Cardiac septum (tissue), 1 donor: ENCODE results near the gene VPS37D. TPM values are rescaled to one million over a fixed set of nuclear protein-coding genes. Genes with fewer than 3 reads are reported as not detected.
"Not testable (repeated sequence)": the region's sequence is repeated elsewhere in the genome, so short reads cannot be mapped to it uniquely, and the experiment has no call there.

ENCODE experiments used
- DNase-seq: peaks from one replicate; pipeline ENCODE4 v3.0.0-alpha.2; 2020; ENCODE audit warnings: low spot score
- intact Hi-C: fragments of 100-400 bp; cut with DNase I; formaldehyde crosslinking; loops from one replicate; pipeline ENCODE4 v1.14.0; 2022
- total RNA-seq: library from RNA; stranded (reverse); fragmentation: NEBNext Ultra II Directional; extraction: Animal tissue kit (Norgen Biotek cat#: 25700); gene quantifications from one replicate; pipeline ENCODE4 v1.2.1, GENCODE V29; 2021
- donor health status: DM: no; HTN: no; CAD: no.

VPS37D gene
- total RNA-seq, 1 donor from 2014 or later = 2.4 TPM

DNA sequence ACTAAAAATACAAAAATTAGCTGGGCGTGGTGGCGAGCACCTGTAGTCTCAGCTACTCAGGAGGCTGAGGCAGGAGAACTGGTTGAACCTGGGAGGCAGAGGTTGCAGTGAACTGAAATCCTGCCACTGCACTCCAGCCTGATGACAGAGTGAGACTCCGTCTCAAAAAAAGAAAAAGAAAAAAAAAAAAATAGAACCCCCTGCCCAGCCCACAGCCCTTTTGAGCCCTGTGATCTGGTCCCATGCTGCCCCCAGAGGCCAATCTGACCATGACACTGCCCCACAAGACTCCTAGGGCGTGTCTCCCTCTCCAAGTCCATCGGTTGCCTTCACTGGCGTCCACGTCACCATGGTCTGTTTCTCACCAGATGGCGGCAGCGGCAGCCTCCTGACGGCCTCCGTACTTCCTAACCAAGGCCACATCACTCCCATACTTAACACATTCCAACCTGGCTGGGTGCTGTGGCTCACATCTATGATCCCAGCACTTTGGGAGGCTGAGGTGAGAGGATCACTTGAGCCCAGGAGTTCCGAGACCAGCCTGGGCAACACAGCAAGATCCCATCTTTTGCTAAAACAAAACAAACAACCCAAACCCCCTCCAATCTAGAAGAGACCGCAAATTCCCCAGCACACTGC is 33.8 kb downstream of the VPS37D start:
- intact Hi-C loops = no loop called here

DNA sequence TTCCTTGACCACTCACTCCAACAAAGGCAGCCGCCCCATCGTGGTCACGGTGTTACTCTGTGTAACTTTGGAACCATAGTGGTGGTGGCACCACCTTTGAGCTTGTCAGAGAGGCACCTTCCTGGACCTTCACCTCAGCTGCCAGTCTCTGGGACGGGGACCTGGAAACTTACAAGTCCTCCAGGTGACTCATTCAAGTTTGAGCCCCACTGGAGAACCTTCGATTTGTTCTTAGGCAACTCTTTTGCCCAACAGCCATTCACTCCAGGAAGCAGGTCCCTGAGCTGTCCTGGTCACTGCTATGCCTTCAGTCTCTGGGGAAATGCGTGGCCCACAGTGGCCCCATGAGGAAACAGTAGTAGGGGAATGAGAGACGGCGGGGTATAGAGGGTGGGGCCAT is 34.6 kb downstream of the VPS37D start:
- intact Hi-C loops = no loop called here
- DNase-seq = no peak

More for the DNA sequence above, 33.8 kb downstream of the VPS37D start:
- no peak for DNase-seq

DNA sequence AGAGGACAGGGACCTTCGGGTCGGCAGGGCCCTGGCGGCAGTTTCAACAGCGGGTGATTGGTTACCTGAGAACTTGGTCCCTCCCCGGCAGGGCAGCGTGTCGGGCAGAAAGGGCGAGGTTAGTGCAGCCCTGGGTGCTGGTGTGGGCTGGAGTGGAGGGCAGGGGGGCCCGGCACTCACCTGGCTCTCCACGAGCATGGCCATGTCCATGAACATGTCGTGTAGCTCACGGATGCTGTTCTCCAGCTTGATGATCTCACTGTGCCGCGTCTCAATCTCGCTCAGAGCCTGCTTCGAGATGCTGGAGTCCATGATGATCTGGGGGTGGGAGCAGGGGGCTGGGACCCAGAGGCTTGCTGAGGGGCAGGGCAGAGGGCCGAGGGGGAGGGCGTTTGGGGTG is 35.0 kb downstream of the VPS37D start:
- no peak for DNase-seq
- intact Hi-C loops = no loop called here

DNA sequence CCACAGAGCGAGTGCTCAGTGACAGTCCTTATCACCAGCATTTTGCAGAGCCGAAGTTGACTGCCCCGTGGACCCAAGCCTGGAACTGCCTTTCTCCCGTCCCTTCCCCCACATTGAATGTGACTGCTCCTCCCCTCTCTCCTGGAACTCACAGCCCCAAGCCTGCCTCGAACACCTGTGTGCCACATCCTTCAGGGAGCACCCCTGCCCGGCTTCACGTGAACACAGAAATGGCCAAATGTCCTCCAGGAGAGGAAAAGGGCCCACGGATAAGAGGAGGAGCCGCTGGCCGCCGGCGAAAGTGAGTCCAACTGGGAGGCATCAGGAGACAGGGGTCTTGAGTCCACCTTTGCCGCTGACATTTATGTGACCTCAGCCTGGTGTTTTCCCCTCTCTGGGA is 35.6 kb downstream of the VPS37D start:
- intact Hi-C loops = no loop called here
- no peak for DNase-seq

DNA sequence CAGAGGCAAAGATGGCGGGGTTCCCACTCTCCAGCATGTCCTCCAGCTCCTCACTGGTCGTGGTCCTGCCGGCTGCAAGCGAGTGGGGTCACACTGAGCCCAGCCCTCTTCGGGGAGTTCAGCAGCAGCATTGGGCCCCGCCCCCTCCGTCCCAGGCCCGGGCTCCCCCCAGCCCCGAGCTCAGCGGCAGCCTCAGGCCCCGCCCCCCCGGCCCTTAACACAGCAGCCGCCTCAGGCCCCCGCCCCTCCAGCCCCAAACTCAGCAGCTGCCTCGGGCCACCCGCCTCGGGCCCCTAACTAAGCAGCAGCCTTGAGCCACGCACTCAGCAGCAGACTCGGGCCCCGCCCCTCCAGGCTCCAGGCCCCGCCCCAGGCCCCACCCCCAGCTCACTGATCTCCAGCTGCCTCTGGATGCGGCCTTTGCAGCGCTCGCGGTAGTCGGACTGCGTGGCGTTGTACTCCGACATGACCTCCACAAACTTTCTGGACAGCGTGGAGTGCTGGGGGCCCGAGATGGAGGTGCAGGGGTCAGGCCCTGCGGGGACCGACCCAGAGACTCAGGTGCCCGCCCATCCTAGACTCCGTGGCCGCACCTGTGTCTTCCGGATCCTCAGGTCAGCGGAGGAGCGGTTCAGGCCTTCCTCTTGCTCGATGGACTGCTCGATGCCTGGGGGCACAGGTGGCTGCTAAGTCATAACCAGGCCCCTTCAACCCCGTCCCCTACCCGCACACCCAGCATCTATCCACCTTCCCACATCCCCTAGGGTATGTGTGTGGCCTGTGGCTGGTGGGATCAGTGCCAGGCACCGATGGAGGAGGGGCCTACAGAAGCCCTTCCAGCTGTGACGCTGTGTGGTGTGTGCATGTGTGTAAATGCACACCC is 36.4 kb downstream of the VPS37D start:
- intact Hi-C loops = no loop called here
- DNase-seq = no peak

DNA sequence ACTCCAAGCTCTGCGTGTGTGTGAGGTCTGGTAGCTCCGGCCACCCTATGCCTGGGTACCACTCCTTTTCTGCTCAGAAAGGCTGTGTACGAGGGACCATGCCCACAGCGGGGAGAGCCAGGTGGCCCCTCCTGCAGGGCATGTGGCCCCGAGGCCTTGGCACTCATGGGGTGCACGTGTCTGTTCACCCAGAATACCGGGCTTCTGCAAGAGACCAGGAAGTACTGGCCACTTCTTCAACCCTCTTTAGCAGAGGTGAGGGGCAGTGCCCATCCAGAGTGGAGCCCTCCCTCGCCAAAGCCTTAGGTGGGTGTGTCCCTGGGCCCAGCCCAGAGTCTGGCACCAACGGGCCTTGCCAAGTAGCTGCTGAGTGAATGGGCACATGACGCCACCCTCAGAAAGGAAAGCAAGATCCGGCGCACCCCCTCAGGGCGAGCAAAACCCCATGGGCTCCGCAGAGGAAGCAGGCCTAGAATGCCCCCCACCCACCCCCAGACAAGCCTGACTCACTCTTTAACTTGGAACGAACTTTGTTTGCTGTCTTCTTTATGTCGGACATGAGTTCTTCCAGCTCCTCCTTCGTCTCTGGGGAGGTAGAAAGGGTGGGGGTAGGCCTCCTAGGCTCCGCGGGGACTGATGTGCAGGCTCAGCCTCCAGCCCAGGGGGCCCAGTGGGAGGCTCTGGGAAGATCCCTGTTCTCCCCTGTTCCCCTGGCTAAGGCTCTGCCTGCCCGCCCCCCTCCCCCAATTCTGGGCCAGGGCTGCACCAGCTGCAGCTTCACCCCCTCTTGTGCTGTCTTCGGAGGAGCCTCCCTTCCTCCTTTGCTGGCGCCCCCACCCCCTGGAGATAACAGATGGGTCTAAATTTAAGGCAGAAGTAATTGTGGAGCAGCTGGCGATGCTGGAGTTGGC is 37.3 kb downstream of the VPS37D start:
- intact Hi-C loops = no loop called here
- DNase-seq = no peak

DNA sequence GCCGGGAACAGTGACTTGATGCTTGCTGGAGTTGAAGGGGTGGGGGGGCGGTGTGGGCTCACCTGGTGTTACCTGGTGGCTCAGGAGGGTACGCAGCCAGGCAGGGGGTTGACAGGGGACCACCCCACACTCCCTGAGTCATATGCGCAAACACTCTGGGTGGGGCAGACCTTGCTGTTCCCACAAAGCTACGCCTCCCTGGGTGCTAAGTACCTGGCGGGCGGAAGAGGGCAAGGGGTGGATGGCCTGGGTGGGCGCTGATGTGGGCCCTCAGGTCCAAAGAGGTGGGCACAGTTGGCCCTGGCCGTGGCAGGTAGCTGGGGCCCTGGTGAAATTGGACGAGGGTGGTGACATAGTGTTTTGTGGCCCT is 37.9 kb downstream of the VPS37D start:
- no peak for DNase-seq
- intact Hi-C loops = no loop called here

DNA sequence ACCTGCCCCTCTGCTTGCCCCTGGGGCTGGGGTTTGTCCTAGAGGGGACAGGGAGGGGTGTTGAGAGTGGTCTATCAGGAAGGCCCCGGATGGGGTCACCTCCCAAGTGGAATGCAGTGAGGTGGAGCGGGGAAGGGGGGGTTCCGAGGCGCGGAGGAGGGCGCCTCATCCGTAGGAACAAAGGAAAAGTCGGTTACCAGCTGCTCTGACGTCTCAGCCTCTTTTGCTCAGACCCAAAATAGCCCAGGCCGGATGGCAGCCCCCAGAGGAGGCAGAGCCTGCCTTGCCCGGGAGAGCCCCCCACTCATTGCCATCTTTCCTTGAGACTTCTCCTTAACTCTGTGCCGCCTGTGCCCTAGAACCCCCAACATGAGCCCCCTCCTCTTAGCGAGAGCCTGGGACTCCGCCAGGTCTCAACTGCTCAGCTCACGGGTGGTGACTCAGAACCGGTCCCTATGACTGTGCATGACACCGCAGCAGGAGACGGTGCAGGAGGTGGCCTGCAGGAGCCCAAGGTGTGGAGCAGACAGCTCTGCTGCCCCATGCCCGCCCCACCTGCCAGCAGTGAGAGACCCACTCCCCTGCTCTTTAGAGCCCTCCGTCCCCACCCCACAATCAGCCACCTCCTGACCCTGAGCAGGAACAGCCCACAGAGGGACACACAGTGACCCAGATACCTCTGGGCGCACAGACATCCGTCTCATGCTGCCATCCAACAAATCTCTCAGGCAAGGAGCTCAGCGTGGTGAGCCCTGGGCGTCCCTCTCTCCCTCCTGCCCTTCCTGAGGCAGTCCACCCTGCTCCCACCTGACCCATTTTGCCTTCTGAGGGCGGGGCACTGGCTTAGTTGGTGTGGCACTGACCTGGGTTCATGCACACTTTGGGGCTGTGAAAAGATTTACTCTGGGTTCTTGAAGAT is 38.8 kb downstream of the VPS37D start:
- DNase-seq = no peak
- intact Hi-C loops = no loop called here

DNA sequence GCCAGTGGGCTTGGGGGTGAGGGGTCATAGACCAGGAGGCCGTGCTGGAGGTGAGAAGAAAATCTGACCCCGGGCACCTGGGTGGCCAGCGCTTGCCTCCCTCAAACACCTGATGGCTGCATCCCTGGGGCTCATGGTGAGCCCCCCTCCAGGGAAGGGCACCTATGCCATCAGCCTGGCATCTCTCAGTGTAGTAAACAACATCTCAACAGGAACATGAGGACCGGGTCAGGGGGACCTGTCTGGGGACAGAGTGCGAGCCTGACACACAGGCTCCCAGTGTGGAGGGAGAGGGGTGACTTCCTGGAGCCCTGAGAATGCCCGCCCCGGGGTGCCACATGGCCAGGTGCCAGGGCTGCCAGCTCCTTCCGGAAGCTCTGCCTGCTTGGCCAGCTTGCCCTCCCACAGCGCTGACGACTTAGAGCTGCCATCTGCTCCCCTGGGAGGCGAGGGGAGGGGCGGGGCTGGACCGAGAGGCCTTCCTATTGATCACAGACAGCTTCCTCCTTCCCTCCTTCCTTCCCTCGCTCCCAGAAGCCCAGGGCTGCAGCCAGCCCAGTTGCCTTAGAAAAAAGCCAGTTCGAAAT is 39.5 kb downstream of the VPS37D start:
- intact Hi-C loops = no loop called here
- DNase-seq = no peak

DNA sequence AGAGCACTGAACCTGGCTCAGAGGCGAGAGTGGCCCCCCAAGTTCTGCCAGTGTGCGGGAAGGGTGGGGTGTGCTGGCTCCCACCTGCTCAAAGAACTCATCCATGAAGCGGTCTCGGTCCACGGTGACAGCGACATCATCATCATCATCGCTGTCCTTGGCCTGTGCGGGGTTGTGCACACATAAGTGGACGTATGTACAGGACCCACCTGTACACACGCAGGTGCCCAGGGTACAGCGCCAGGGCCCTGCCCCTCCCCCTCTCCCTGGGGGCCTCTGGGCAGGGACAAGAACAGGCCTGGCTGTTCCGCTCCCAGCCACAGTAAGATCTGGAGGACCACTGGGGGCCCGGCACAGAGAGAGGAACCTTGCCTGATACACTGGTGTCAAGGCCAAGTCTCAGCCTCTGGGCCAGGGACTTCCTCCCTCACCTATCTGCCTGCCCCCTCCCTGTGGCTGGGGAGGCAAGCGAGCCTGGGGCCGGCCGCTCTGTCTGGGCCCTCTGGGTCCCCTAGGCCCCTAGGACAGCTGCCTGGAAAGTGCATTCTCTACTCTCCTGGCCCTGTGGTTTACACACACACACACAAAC is 41.4 kb downstream of the VPS37D start:
- intact Hi-C loops = no loop called here
- no peak for DNase-seq

DNA sequence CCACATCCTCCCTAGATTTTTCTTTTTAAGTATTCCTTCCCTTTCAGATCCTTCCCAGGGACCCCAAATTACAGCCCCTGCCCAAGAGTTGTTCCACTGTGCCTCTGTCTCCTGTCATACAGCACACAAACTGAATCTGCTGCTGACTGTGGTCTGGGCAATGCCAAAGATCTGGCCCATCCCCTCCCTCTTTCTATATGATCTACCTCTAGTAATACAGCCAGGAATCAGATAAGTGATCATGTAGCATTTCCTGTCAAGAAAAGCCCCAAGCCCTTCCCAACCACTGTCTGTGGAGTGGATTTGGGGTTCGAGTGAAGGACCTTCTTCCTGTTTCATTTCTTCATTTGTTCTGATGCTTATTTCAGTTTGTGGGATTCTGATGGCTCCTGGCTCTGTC is 45.1 kb downstream of the VPS37D start:
- intact Hi-C loops = no loop called here
- no peak for DNase-seq

DNA sequence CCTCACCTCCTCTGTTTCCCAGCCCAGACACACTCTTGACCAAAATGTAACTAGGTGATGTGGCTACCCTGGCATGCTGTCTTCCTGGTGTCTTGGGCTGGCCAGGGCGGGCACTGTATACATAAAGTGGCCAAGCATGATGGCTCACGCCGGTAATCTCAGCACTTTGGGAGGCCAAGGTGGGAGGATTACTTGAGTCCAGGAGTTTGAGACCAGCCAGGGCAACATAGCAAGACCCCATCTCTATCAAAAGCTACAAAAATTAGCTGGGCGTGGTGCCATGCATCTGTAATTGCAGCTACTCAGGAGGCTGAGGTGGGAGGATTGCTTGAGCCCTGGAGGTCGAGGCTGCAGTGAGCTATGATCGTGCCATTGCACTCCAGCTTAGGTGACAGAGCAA is 45.7 kb downstream of the VPS37D start:
- intact Hi-C loops, DNase-seq: not testable (repeated sequence)

DNA sequence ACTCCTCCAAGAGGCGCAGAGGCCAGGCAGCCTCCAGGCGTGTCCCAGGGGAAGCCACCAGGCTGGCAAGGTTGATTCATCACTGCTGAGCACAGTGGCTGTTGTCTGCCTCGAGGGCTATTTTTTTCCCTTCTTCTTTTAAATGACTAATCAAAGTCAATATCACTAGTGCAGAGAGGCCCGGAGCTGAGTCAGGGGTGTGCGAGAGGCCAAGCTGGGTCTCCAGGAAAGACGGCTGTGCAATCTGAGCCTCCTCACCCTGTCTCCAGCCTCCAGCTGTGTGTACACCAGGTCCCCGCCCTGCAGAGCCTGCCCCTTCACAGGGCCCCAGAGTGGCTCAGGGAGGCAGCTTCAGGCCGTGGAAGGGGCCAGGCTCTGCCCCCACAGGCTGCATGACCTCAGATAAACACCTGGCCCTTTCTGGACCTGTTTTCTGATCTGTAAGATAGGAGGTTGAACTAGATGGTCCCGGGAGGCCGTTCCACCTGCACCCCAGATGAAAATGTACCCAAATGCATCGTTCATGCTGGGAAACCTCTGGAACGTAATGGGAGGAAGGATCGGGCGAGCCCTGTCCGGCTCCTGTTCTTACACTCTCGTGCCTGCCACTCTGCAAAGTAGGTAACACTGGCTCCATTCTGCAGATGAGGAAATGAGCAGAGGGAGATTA is 48.2 kb downstream of the VPS37D start:
- intact Hi-C loops = loop anchor here (5.0 kb wide), 1 partner anchor 48 kb away; the partner anchor contains the start of gene VPS37D
- DNase-seq = no peak

DNA sequence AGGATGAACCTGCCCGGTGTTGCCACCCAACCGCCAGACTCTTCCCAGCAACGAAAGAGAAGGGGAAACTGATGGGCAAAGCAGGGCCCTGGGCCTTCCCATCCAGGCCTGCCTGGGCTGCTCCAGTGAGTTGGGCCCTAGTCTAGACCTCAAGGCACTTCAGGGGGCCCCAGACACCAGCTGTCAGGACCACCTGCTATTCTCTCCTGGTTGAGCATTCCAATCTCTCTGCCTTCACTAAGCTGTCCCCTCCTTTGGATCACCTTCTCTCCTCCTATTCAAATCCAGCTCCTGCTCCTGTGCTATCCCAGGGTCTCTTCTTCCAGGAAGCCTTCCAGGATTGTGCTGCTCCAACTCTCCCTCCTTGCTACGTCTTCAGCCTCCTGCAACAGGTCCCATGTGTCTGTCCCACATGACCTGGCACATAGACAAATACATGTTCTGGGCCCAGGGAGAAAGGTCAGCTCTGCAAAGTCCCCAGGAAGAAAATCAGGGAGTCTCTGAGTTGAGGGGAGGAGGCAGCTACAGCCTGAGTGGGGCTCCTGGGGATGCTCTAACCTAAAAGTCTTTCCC is 48.8 kb downstream of the VPS37D start:
- intact Hi-C loops = loop anchor here (5.0 kb wide), 1 partner anchor 49 kb away; the partner anchor contains the start of gene VPS37D
- DNase-seq = no peak

DNA sequence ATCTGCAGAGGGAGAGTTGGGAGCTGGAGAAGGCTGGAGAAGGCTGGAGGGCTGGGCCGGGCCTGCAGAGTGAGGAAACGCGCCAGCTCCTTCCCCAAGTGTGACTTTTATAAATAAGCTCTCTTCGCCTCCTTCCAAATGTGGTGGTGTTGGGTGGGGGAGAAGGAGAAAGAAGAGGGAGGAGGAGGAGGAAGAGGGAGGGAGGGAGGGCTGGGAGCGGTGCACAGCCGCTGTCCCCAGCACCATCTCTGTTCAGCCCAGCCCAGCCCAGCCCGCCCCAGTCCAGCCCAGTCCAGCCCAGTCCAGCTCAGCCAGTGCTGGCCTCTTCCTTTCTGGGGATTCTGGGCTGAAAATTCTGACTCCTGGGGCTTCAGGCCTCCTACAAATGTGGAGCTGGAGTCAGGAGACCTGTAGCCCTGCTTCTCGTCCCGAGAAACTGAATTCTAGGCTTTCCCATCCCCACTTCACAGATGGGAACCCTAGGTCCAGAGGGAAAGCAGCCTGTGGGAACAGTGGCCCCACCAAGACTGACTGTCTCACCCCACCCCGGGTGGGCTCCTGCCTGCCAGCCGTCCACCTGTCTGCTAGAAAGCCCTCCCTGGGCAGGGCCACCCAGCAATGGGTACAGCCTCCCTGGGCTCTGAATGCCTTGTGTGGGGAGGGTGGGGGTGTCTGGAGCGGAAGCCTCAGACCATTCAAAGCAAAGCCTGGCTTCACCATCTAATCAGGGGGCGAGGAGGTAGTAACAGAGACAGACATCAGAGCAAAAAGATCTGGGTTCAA is 49.6 kb downstream of the VPS37D start:
- intact Hi-C loops = loop anchor here (5.0 kb wide), 1 partner anchor 50 kb away; the partner anchor contains the start of gene VPS37D
- DNase-seq = no peak

DNA sequence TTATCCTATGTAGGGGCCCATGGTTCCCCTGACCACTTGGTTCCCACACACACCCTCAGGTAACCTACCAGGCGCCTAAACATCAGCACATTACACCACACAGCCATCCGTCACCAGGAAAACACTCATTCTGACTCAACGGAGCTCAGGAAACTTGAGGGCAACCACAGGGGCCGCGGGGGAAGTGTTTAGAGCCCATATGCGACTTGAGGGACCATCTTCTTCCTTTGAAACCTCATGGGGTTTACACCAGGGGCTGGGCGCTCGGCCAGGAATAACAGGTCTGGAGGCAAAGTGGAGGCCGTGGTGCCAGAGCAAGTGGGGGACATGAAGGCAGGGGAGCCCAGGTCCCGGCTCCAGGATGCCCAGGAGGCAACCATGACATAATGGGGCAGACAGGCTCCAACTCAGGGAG is 50.4 kb downstream of the VPS37D start:
- DNase-seq = no peak
- intact Hi-C loops = loop anchor here (5.0 kb wide), 1 partner anchor 51 kb away; the partner anchor contains the start of gene VPS37D
